Measurements from ENCODE around the gene TMEM244. TPM values are rescaled to one million over a fixed set of nuclear protein-coding genes. Genes with fewer than 3 reads are reported as not detected.

TMEM244 gene
- total and polyA plus RNA-seq, 9 of the 15 experiments (the other 6 are each of a cell fraction or from before 2014, with no cell fraction given): not detected

DNA sequence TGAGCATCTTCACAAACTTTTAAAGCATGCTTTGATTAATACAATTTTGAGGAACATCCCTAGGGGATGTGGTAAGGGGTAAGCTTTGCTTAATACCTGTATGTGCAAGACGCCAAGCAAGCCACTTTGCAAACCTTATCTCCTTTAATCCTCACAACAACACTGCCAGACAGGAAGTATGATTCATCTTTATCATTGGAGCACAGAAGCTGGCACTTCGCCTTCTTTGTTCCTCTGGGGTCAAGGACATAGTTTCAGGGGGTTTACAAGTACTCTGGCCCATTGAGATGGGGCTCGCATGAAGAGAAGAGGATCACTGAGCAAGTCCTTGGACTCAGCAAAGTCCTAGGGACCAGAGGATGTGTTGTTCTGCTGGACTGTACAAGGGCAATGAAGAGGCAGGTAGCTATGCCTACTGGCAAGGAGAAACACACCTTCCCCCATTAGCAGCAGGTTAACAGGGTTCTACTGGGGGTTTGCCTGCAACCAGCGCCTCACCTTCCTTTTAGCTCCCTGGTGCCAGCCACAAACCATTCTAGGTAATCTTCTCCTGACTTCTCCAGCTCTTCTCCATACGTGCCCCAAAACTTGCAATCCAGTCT is 8.8 kb downstream of the TMEM244 start (continued):
- TF ChIP-seq, protein P1, sequence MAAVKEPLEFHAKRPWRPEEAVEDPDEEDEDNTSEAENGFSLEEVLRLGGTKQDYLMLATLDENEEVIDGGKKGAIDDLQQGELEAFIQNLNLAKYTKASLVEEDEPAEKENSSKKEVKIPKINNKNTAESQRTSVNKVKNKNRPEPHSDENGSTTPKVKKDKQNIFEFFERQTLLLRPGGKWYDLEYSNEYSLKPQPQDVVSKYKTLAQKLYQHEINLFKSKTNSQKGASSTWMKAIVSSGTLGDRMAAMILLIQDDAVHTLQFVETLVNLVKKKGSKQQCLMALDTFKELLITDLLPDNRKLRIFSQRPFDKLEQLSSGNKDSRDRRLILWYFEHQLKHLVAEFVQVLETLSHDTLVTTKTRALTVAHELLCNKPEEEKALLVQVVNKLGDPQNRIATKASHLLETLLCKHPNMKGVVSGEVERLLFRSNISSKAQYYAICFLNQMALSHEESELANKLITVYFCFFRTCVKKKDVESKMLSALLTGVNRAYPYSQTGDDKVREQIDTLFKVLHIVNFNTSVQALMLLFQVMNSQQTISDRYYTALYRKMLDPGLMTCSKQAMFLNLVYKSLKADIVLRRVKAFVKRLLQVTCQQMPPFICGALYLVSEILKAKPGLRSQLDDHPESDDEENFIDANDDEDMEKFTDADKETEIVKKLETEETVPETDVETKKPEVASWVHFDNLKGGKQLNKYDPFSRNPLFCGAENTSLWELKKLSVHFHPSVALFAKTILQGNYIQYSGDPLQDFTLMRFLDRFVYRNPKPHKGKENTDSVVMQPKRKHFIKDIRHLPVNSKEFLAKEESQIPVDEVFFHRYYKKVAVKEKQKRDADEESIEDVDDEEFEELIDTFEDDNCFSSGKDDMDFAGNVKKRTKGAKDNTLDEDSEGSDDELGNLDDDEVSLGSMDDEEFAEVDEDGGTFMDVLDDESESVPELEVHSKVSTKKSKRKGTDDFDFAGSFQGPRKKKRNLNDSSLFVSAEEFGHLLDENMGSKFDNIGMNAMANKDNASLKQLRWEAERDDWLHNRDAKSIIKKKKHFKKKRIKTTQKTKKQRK (IDR thresholded peaks at IDR 0.05; ENCODE audit: borderline replicate concordance, low read depth, low read length): no peak
- TF ChIP-seq ZNF77 (CRISPR knock-in tag; IDR thresholded peaks at IDR 0.05) (no peak), RB1 (IDR thresholded peaks at IDR 0.05; ENCODE audit: low read depth) (no peak), L3MBTL2 (IDR thresholded peaks at IDR 0.05) (no peak), TSC22D4 (tag; IDR thresholded peaks at IDR 0.05) (no peak), ZKSCAN3 (CRISPR knock-in tag; IDR thresholded peaks at IDR 0.05) (no peak), ZNF140 (CRISPR knock-in tag; IDR thresholded peaks at IDR 0.05) (no peak), ZNF785 (CRISPR knock-in tag; IDR thresholded peaks at IDR 0.05) (no peak), NRF1 (conservative IDR thresholded peaks at IDR 0.05 in 1 of 2, IDR thresholded peaks at IDR 0.05 in 1 of 2) (0 out of 4 replicates have a peak, but pooled peaks have one; percentile 11 to 13), ZNF3 (CRISPR knock-in tag; IDR thresholded peaks at IDR 0.05) (no peak), ATF7 (IDR thresholded peaks at IDR 0.05) (peak; percentile 51; the same call in 1 of the 2 replicates), ZNF436 (CRISPR knock-in tag; IDR thresholded peaks at IDR 0.05) (no peak), ZNF232 (CRISPR knock-in tag; IDR thresholded peaks at IDR 0.05) (no peak), KLF6 (CRISPR knock-in tag; IDR thresholded peaks at IDR 0.05; ENCODE audit: borderline replicate concordance) (no peak), PYGO2 (tag; IDR thresholded peaks at IDR 0.05) (0 out of 2 replicates have a peak, but pooled peaks have one; percentile 31), IFI16 (CRISPR knock-in tag; IDR thresholded peaks at IDR 0.05) (no peak), RAD21 (CRISPR knock-in tag; conservative IDR thresholded peaks at IDR 0.05 in 1 of 2, IDR thresholded peaks at IDR 0.05 in 1 of 2) (no peak), ARHGAP35 (IDR thresholded peaks at IDR 0.05; ENCODE audit: partially characterized antibody) (no peak)
- TF ChIP-seq, protein P2, sequence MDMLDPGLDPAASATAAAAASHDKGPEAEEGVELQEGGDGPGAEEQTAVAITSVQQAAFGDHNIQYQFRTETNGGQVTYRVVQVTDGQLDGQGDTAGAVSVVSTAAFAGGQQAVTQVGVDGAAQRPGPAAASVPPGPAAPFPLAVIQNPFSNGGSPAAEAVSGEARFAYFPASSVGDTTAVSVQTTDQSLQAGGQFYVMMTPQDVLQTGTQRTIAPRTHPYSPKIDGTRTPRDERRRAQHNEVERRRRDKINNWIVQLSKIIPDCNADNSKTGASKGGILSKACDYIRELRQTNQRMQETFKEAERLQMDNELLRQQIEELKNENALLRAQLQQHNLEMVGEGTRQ (CRISPR knock-in tag; IDR thresholded peaks at IDR 0.05): no peak
- TF ChIP-seq, protein P3, sequence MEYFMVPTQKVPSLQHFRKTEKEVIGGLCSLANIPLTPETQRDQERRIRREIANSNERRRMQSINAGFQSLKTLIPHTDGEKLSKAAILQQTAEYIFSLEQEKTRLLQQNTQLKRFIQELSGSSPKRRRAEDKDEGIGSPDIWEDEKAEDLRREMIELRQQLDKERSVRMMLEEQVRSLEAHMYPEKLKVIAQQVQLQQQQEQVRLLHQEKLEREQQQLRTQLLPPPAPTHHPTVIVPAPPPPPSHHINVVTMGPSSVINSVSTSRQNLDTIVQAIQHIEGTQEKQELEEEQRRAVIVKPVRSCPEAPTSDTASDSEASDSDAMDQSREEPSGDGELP (CRISPR knock-in tag; IDR thresholded peaks at IDR 0.05; ENCODE audit: borderline replicate concordance): no peak
- TF ChIP-seq, protein P4, sequence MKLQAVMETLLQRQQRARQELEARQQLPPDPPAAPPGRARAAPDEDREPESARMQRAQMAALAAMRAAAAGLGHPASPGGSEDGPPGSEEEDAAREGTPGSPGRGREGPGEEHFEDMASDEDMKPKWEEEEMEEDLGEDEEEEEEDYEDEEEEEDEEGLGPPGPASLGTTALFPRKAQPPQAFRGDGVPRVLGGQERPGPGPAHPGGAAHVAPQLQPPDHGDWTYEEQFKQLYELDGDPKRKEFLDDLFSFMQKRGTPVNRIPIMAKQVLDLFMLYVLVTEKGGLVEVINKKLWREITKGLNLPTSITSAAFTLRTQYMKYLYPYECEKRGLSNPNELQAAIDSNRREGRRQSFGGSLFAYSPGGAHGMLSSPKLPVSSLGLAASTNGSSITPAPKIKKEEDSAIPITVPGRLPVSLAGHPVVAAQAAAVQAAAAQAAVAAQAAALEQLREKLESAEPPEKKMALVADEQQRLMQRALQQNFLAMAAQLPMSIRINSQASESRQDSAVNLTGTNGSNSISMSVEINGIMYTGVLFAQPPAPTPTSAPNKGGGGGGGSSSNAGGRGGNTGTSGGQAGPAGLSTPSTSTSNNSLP (IDR thresholded peaks at IDR 0.05; ENCODE audit: borderline replicate concordance, low read depth, low read length): peak; percentile 86; the same call in 1 of the 2 replicates

Data from K562 (cell line).